Epithelial cell of esophagus (primary cell): ENCODE measurements around the gene HSD17B12.

Source experiments
- DNase-seq: peaks from one replicate; pipeline ENCODE4 v3.0.0; 2010; ENCODE audit warnings: low read depth
- H3K4me3 ChIP-seq: 2 replicates; pipeline ENCODE4 v1.5.1; 2011; ENCODE audit warnings: mild to moderate bottlenecking, low read length, control low read depth
- TF ChIP-seq, protein P1 (sequence below): IDR thresholded peaks from 2 replicates; pipeline ENCODE4 v1.5.1; 2011; ENCODE audit warnings: low read depth, mild to moderate bottlenecking, low read length, control low read depth, inconsistent platforms; ENCODE audit not compliant: insufficient read depth; ENCODE audit errors: missing control alignments

Gene HSD17B12

DNA sequence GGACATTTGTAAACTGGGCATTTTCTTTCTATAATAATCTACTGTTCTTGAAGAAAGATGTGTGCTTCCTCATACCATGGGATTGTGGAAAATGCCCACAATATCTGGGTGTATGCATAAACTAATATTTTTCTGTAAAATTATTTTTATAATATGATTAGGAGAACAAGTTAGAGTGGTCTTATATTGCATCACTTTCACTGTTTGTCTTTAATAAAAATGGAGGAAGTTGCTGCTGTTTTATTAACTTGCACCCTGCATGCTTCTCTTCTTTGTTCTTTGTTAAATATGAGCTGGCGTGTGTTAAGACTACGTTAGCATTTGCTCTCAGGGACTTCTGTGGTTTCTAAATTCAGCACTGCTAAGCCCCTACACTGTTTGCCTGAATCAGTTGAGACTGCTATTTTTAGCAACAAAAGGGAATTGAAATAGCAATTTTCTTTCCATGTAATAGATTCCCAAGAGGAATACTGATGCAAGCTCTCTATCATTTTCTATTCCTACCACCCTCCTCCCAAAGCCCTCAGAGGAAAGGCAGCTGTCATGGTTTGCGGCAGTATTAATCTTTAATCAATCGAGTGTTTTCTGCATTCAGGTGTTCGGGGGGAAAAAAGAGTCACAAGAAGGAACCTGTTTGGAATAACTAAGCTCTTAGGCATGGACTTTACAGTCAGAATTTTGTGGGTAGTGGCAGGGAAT is 56.1 kb downstream of the HSD17B12 start:
- peak; percentile 31 for DNase-seq
- TF ChIP-seq, protein P1, sequence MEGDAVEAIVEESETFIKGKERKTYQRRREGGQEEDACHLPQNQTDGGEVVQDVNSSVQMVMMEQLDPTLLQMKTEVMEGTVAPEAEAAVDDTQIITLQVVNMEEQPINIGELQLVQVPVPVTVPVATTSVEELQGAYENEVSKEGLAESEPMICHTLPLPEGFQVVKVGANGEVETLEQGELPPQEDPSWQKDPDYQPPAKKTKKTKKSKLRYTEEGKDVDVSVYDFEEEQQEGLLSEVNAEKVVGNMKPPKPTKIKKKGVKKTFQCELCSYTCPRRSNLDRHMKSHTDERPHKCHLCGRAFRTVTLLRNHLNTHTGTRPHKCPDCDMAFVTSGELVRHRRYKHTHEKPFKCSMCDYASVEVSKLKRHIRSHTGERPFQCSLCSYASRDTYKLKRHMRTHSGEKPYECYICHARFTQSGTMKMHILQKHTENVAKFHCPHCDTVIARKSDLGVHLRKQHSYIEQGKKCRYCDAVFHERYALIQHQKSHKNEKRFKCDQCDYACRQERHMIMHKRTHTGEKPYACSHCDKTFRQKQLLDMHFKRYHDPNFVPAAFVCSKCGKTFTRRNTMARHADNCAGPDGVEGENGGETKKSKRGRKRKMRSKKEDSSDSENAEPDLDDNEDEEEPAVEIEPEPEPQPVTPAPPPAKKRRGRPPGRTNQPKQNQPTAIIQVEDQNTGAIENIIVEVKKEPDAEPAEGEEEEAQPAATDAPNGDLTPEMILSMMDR, result no peak
- no peak overlapping the region for H3K4me3 ChIP-seq

DNA sequence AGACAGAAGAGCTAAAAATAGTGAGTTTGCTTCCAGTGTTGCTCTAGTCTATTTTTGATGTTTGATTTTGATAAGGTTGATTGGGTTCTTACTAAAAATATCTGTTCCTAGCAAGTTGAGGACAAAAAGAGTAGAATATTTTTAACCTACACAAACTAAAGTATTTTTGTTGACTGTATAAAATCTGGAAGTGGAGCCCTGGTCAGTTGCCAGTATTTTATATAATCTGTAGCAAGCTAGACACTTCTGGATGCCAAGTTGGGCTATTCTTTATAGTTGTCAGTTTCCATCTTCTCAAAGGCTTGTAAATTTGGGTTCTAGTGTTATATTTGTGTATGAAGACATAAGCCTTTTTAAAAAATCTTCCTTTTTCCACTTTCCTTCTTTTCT is 56.7 kb downstream of the HSD17B12 start:
- DNase-seq, result no peak
- H3K4me3 ChIP-seq, result no peak overlapping the region
- TF ChIP-seq, protein P1, result no peak

DNA sequence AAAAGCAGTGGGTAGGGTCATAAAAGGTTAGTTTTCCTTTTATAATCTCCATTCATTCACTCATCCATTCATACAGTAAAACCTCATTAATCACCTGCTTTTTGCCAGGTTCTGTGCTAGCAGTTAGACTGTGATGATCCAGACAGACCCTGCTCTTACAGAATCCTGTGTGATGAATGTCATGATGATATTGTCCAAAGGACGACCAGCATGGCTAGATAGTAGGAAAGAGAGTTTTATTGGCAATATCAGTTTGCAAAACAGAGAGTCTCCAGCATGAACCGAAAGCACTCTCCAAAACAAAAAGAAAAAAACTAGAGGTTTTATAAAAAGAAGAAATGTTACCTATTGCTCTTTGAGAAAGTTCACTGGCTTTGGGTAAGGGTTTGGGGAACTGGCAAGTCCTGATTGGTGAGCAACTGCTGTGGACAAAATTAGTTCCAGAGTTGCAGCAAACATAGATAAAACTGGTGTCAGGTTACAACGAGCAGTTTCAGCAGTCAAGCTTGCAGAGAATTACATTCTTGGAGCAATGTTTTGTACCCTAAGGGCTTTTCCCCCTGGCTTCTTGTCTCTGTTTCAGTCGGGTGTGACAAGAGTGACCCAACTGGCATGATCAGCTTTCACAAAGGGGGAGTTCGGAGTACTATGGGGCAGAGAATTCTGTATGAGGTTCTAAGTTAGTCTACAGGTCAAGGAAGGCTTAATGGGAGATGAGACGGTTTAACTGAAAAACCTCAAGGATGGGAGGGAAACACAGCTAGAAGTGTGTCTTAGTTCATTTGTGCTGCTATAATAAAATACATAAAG is 58.3 kb downstream of the HSD17B12 start:
- peak; percentile 70 for DNase-seq
- TF ChIP-seq, protein P1, result no peak
- no peak overlapping the region for H3K4me3 ChIP-seq

DNA sequence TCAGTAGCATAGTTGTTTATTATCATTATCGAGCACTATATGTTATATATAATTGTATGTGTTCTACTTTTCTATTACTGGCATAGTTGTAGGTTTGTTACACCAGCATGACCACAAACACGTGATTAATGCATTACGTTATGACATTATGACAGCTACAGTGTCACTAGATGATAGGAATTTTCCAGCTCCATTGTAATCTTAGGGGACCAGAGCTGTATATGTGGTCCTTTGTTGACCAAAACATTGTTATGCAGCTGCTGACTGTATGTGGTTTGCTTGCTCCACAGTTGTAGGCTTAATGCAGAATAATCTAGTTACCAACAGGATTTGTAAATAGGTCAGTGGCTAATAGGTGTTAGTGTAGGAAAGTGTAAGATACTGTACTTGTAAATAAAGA is 66.1 kb downstream of the HSD17B12 start:
- no peak for DNase-seq
- TF ChIP-seq, protein P1, result no peak
- H3K4me3 ChIP-seq, result no peak overlapping the region

DNA sequence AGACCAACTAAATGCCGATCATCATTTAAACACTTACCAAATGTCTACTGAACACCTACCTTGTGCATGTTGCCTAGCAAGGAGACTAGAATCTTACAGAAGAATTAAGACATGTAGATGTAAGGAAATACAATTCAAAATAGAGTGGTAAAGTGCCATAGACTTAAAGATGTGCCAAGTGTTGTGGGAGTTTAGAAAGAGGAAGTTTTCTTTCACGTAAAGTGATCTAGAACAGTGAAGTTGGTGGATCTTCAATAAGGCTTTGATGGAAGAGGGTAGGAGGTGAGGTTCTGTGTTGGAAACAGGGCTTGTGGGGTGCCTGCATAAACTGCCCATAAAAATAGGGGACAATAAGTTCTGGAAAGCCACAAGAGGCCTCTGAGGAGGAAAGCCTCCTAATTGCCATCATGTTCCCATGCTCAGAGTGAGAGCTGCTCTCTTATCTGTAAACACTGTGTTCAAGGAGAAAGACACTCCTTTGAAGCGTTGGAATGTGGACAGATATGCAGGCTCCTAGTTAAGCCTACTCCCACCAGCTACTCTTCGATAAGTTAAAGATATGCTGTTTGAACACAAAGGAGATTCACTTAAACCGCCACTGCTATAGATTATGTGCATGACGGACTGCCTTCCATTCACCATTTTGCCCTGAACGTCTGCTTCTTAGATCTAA is 66.7 kb downstream of the HSD17B12 start:
- H3K4me3 ChIP-seq, result no peak overlapping the region
- TF ChIP-seq, protein P1, result no peak
- DNase-seq, result no peak

DNA sequence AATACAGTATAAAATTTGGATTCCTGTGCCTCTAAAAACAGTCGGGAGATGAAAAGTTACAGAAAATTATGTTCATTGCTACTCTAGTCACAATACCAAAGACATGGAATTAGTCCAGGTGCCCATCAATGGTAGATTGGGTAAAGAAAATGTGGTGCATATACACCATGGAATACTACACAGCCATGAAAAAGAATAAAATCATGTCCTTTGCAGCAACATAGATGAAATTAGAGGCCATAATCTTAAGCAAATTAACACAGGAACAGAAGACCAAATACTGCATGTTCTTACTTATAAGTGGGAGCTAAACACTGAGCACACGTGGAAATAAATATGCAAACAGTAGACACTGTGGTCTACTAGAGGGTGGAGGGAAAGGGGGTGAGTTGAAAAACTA is 67.6 kb downstream of the HSD17B12 start:
- TF ChIP-seq, protein P1, result no peak
- DNase-seq, result no peak
- no peak overlapping the region for H3K4me3 ChIP-seq
